Activated CD8-positive, alpha-beta memory T cell treated with anti-CD3 and anti-CD28 coated beads for 1 hour (primary cell): ENCODE data around the gene DNAJC2.
"Not testable (repeated sequence)": the region's sequence is repeated elsewhere in the genome, so short reads cannot be mapped to it uniquely, and the experiment has no call there.

Experiments used
- DNase-seq, 2 donors: peaks; one replicate each; pipeline ENCODE4 v3.0.0-alpha.2; 2020; ENCODE audit warnings: low read depth in 1 of 2; ENCODE audit errors: extremely low read depth in 1 of 2

Gene DNAJC2

DNA sequence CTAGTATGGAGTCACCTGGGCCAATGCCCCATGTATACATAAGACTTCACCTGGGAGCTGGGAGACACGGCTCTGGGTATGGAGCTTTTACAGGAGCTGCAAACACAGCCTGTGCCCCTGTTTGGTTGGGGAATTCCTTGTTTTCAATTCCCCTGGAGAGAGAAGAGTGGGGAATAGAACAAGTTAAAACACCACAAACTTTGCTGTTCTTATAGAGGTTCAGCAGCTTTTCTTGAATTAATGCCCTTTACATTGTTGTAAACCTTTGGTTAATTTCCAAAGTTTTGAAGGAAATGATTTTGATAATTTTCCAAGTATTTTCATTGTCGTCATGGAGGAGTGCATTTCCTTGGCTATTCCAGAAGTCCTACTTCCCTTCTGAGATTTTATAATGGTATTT, 66.4 kb downstream of the DNAJC2 start:
- DNase-seq, result not testable (repeated sequence)

- not testable (repeated sequence) for DNase-seq
These were observed 69.7 kb downstream of the DNAJC2 start for GRCh38 chr7:103274867-103275266.

GRCh38 chr7:103273374-103273773, 71.2 kb downstream of the DNAJC2 start:
- DNase-seq, result not testable (repeated sequence)

DNA sequence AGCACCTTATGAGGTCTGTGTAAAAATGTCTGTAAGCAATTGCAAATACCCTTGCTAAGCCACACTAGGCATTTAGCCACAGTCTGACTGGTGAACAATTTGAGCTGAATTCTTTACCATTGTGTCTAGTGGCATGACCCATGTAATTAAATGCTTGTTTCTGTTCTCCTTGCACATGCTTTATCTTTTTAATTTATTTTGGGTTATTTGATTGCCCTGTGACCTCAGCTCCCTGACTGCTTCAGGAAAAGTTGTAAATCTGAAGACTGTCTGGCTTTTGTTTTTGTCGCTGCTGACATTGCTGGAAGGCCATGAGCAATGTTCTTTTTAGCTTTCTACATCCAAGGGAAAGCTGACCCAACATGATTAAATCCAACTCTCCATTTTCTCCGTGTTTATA, 78.3 kb downstream of the DNAJC2 start:
- DNase-seq, result not testable (repeated sequence)

- DNase-seq, result not testable (repeated sequence)
These were observed 80.5 kb downstream of the DNAJC2 start for GRCh38 chr7:103264054-103264453.
